GM12873 (cell line): ENCODE results near the gene RASA3.

Experiments
- CTCF ChIP-seq: IDR thresholded peaks from 2 replicates; pipeline ENCODE4 v1.5.1; 2012; ENCODE audit warnings: low read depth, mild to moderate bottlenecking, moderate library complexity, low read length, control low read depth; ENCODE audit not compliant: insufficient read depth; ENCODE audit errors: missing control alignments

The RASA3 gene

GRCh38 chr13:114037674-114038073 is 94.7 kb downstream of the RASA3 start:
- TF ChIP-seq CTCF: no peak

GRCh38 chr13:114035583-114036531 is 96.6 kb downstream of the RASA3 start:
- no peak for TF ChIP-seq CTCF

GRCh38 chr13:114035186-114035582 is 97.2 kb downstream of the RASA3 start:
- no peak for TF ChIP-seq CTCF

- TF ChIP-seq CTCF: no peak
These were observed 97.9 kb downstream of the RASA3 start for GRCh38 chr13:114034481-114034891.

- no peak for TF ChIP-seq CTCF
These were observed 98.7 kb downstream of the RASA3 start for GRCh38 chr13:114033541-114034315.

GRCh38 chr13:114032126-114032799 is 100.2 kb downstream of the RASA3 start:
- TF ChIP-seq CTCF: no peak

GRCh38 chr13:114031631-114032030 is 100.8 kb downstream of the RASA3 start:
- no peak for TF ChIP-seq CTCF
